ENCODE results near the gene NDE1.
"Not testable (repeated sequence)": the region's sequence is repeated elsewhere in the genome, so short reads cannot be mapped to it uniquely, and the experiment has no call there.

The NDE1 gene, protein sequence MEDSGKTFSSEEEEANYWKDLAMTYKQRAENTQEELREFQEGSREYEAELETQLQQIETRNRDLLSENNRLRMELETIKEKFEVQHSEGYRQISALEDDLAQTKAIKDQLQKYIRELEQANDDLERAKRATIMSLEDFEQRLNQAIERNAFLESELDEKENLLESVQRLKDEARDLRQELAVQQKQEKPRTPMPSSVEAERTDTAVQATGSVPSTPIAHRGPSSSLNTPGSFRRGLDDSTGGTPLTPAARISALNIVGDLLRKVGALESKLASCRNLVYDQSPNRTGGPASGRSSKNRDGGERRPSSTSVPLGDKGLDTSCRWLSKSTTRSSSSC

DNA sequence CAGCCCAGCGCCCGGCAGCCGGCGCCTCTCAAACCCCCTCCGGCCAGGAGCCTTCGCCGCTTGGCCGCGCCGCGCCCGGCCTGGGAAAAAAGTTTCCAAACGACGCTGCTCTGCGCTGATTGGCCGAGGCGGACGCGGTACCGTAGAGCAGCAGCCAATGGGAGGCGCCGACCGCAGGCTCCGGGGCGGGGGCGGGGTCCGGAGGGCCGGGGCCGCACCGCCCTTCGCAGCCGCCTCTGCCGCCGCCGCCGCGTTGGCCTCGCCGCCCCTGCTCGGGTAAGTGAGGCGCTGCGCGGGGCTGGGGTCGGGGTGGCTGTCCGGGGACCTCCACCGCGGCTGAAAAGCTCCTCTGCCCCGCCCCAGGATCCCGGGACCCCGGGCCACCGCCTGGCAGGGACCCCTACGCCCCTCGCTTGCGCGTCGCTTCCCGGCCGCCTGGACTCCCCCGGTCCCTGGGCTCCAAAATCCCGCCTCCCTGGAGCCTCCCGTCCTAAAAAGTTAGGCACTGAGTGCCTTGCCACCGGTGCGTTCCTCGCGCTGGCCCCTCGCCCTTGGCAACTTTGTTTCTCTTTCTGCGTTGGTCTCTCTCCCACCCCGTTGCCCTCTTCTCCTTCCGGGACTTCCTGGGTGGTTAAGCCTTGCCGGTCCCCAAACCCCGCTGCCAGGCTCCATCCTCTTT lies at the start of gene NDE1:
NDE1 (plus strand) TSS at position 227 of the 679 bp plus-strand sequence. CDS start 14,534 bp downstream, outside the sequence.
- peak; percentile 64 for DNase-seq (ENCODE audit: low read depth, low spot score)

DNA sequence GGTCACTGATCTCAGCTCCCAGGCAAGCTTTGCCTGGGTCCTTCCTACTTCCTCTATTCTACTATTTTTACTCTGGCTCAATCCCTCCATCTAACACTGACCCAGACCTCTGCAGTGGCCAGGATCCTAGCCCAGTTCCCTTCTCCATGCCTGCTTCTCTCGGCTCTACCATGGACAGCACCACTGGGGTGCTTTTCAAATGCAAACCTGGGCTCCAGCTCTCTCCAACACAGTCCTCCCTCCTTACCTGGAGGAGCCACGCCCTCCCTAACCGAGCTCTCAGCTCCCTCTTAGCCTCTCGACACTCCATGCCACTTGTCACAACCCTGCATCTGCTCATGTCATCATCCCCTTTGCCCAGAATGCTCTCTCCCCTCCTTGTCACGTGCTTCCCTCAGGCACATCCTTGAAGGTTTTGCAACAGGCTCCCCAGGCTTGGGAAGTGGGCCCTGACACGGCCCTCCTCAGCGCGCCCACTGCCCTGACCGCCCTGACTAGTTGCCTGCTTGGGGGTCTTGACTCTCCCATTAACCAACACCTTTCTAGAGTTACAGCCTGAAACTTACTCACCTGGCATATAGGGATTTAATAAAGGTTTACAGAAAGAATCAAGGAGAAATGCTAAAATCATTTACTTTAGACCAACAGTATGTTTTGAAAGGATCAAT lies 48.7 kb upstream of the NDE1 start:
- DNase-seq (ENCODE audit: low read depth, low spot score): peak; percentile 68

DNA sequence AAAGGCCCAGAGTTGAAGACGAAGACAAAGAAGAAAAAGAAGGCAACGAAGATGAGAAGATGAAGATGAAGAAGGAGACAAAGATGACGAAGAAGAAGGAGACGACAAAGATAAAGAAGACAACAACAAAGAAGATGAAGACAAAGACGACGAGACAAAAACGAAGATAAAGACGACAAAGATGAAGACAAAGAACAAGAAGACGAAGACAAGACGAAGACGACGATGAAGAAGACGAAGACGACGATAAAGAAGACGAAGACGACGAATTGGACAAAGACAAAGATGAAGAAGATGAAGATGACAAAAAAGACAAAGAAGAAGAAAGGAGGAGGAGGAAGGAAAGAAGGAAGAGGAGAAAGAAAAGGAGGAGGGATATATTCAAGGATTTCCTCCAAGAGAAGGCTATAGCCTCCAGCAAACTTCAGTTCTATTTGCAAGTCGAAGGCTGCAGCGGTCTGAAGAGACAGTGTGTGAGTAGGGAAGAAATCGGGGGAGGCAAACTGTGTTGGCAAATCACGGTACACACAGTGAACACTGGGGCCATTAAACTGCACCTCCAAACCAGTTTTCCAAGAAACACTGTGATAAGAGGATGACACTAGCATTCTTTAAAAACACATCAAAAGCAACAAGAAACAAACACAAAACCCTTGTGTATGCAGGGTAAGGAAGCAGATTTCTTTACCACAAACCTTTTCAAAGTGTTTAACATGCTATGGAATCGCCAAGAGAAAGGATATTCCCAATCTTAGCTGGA lies 47.6 kb upstream of the NDE1 start:
- DNase-seq (ENCODE audit: low read depth, low spot score): no peak

DNA sequence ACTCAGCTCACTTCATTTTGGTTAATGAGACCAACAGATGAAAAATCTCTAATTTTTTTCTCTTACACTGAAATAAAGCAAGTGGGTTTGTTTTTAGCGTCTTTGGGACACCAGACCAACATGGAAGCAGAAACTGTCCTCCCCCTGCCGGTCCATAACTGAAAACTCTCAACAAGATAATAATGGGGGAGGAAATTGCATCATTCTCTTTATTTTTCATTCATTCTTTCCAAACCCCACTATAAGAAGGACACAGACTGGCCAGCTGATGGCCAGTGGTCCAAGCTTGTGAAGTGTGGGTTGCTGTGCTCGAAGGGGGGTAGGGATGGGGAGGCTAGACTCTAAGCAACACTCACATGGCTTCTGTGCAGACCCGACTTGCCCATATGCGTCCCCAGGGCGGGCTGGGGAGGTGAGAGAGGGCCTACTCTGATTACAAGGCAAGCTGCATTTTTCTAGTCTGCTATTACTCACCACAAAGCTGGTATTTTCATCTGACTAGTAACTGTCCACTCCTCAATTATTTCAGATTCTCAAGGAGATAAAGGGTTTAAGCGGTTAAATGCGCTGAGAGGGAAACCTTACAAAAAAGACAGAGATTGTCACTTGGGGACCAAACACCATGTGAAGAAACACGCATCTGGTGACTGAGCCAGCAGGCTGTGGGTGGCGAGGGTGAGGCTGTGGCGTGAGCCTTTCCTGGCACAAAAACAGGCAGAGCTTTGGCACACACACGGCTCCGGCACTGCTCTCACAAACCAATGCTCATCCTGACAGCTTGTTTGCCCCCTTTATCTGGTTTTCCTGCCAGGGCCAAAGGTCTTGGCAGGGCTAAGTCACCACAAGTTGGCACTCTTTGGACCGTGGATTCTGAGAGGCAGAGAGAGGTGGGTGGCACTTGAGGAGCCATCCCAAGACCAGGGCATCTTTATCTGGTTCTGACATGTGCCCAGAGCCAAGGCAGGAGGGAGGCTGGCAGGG lies 45.3 kb upstream of the NDE1 start:
- DNase-seq (ENCODE audit: low read depth, low spot score): no peak

DNA sequence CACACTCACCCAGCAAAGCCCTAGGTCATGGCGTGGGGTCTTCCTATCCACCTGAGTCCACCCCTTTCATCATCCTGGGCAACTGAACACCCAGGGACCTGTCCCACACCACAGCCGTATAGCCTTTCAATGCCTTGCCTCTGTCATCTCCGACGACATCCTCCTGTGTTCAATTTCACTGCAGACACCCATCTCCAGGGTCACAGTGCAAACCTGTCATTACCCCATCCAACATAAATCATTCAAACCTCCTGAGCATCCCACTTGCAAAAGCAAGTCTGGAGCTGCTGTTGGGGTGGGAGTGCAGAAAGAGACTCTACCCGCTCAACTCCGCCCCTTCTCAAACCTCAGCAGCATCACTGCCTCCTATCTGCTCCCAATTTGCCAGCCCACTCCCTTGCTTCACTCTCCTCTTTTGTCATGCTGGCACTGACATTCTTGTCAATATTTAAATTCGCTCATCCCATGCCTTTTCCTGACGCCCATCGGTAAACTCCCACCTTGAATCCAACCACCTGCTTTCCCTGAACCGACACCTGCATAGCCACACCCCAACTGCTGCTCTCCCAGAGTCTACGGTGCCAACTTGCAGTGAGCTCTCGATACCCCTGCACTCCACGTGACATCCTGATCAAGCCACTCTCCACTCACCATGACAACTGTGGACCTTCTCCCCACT lies 44.1 kb upstream of the NDE1 start:
- DNase-seq (ENCODE audit: low read depth, low spot score): no peak

DNA sequence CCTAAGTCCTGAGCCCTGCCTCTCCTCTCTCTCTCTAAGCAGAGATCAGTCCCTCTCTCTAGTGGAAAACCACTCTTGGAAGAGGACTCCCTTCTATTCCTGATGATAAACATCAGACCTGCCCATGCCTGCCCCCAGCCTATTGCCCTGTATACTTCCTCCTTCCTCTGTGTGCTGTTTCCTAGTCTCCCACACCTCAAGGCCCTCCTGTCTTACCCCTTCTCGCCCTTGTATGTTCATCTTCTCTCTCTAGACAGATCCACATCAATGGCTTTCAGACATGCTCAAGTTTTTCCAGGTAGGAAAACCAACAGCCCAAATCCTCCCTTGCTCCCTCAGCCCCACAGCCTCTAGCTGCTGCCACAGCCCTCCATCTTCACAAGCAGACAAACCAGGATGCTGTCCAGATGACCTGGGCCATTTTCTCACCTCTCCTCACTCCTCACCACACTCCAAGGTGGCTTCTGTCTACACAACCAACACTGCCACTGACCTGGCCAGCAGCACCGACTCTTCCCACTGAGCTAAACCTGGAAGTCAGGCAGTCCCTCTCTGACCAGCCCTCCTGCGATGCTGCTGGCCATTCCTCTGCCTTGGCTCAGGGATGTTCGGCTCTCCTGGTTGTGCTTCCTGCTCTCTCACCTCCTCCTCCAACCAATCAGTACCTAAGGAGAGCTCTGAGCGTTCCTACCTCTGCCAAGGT lies 43.4 kb upstream of the NDE1 start:
- DNase-seq (ENCODE audit: low read depth, low spot score): no peak

DNA sequence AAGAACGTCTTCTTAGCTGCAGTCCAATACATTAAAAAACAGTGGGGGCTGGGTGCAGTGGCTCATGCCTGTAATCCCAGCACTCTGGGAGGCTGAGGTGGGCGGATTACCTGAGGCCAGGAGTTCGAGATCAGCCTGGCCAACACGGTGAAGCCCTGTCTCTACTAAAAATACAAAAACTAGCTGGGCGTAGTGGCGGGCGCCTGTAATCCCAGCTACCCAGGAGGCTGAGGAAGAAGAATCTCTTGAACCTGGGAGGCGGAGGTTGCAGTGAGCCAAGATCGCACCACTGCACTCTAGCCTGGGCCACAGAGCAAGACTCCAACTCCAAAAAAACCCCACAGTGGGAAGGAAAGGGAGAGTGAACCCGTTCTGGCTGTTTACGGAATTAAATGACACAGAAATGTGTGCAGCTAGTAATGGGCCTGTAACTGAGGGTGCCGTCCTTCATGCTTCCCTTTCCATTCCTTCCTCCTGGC lies 42.8 kb upstream of the NDE1 start:
- DNase-seq (ENCODE audit: low read depth, low spot score): not testable (repeated sequence)

DNA sequence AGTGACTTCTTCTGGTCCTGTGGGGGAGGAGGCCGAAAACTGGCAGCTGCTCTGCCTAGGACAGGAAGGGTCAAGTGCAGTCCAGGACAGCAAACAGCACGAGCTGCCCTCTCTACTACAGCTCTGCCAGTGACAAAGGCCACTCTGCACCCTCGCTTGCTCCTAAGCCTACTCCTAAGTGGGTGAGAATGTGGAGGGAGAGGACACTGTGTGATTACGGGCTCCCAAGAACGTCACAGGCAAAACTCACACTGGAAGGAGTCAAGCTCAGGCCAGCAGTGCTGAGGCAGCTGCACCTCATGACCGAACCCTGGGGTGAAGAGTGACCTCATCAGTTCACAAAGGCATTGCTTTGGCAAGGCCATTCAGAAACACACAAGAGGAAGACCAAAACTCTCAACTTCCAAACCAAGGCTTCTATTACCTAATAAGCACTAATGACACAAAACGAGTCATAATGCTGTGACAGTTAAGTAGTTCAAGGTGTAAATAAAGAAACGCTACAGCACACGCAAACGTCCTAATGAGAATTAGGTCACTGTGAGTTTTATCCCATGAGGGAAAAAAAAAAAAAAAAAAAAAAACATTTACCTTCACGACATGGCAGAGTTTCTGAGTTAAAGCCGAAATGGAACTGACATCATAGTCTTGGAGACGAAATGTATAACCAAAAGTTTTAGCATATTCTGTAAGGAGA lies 42.2 kb upstream of the NDE1 start:
- no peak for DNase-seq (ENCODE audit: low read depth, low spot score)

DNA sequence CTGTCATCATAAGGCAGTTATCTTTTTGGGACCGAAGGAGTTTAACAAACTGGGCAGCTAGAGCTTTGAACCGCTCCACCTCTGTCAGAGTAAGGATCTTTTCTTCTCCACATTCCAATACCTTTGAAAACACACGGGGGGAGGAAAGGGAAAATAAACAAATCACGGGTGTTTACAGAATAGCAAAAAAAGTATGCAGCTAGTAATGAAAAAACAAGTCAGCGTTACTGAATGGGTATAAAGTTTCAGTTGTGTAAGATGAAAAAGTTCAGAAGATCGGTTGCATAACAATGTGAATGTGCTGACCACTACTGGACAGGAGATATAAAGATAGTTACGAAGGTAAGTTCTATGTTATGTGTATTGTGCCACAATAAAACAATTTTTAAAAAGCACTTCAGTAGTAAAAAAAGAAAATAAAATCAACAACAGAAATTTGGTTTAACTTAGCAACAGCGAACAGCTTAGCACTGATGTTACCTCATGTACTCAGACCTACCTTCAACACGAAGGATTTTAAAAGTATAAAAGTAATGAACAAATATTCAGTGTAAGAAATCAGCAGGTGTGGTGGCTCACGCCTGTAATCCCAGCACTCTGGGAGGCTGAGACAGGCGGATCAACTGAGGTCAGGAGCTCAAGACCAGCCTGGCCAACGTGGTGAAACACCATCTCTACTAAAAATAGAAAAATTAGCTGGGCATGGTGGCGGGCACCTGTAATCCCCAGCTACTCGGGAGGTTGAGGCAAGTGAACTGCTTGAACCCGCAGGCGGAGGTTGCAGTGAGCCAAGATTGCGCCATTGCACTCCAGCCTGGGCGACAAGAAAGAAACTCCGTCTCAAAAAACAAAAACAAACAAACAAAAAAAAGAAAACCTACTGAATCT lies 41.4 kb upstream of the NDE1 start:
- no peak for DNase-seq (ENCODE audit: low read depth, low spot score)

DNA sequence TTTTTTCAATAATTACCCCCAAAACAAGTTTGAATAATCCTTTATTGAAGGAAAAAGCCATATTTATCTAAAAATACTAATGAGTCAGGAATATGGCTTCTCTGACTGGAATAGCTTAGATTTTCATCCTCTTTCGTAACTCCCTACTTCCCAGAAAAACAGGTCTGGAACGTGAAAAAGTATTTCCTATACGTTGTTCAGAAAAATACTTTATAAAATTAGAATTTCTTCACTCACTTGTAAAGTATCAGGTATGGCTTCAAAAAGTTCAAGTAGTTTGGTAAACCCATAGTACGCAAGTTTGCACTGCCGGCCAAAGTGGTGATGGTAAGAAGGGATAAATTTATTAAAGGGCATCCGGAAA lies 40.8 kb upstream of the NDE1 start:
- DNase-seq (ENCODE audit: low read depth, low spot score): no peak

DNA sequence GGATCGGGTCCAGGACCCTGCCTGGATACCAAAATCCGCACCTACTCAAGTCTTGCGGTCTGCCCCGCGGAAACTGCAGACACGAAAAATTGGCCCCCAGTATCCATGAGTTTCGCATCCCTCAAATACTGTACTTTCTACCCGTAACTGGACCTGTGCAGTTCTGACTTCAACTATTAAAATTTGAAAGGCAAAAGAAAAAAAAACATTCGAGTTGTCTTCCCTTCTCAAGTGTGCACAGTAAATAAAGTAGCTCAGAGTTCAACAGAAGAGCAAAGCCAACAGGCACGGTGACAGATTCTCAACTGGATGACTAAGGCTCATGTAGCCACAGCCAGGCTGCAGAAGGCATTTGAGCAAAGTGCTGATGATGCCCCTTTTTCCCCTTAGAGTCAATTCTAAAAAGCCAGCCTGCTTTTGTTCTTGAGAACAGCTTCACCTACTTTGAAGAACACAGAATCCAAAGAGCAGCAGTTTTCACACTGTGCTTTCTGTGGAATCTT lies 39.6 kb upstream of the NDE1 start:
- DNase-seq (ENCODE audit: low read depth, low spot score): no peak

DNA sequence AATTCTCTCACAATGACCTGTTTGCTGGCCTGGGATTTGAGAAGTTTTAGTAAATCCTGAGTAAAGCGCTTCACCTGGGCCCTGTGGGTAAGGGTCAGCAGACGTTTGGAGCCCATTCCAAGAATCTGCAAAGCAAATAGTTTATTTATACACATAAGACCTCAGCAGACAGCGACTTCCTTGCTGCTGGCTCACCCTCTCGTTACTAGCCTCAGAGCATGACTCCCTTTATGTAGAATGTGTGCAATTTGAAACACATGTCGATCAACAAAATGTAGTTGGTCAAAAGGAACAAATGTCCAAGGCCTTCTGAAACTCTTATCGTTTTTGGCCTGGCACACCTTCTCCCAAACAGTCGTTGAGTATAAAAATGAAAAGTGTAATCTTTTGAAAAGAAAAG lies 38.4 kb upstream of the NDE1 start:
- DNase-seq (ENCODE audit: low read depth, low spot score): no peak

DNA sequence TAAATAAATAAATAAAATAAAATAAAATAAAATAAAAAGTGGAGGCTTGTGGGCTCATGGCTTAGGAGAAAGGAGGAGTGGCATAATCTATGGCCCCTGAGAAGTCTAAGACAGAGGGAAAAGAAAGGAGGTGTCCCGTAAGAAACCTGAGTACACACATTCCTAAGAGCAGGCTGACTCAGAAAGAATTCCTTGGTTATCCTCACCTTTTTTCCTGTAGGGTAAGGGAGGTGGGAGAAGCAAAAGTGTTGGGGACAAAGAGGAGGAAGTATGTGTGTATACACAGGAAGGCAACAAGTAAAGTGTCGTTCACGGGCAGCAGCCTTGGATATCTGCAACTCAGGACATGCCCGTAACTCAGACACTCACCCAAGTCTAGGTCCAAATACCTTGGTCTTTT lies 36.4 kb upstream of the NDE1 start:
- no peak for DNase-seq (ENCODE audit: low read depth, low spot score)

DNA sequence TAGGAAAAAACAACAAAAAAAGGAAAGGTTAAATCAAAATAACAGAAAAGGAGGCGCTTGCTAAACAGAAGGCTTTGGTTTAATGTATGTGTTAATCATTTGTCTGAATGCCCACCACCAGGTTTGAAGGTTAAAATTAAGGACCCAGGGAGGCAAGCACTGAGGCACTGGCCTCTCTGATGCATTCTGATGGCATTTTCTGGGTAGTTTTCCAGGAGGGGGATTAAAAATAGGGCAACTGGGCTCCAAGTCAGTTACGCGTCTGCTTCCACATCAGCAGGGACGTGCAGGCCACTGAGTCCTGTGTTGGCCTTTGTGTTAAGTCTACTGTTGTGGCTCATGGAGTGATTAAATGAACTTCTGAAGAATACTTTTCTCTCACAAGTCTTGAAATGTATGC lies 34.0 kb upstream of the NDE1 start:
- DNase-seq (ENCODE audit: low read depth, low spot score): no peak

DNA sequence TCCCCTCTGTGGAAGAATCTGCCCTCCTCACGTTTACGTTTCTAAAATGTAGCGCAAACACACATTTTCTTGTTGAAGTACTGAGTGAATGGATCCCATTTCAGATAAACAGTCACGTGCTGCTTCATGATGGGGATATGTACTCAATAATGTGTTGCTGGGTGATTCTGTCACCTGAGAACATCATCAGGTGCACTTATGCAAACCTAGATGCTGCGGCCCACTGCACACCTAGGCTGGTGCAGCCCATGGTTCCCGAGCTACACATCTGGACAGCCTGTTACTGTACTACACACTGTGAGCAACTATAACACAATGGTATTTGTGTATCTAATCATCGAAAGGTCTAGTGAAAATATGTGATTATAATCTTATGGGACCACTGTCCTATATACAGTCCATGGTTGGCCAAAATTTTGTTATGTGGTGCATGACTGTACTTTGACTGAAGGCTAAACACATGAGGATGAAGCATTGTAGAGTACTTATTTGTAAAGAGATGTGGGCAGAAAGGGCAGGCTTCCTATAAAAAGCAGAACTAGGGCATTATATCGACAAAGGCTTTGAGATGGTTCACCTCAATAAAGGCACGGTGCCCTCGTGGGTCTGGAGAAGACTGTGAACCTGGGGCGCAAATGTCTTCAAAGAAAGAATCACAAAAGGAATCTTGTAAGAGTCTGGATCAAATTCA lies 33.4 kb upstream of the NDE1 start:
- no peak for DNase-seq (ENCODE audit: low read depth, low spot score)

DNA sequence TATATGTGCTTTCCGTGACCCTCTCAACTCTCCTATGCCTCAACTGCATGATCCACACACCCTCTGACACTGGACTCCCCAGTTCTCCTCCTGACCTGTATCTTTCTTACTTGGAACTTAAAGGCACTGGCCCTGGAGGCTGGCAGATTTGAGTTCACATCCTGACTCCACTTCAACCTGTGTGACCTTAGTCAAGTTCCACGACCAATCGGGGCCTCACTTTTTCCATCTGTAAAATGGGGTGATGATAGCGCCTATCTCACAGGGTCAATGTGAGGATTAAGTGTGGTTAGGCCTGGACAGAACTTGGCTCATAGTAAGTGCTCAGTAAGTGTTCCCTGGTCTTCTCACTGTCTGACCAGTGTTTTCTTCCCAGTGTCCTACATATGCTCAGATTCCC lies 32.1 kb upstream of the NDE1 start:
- DNase-seq (ENCODE audit: low read depth, low spot score): no peak

DNA sequence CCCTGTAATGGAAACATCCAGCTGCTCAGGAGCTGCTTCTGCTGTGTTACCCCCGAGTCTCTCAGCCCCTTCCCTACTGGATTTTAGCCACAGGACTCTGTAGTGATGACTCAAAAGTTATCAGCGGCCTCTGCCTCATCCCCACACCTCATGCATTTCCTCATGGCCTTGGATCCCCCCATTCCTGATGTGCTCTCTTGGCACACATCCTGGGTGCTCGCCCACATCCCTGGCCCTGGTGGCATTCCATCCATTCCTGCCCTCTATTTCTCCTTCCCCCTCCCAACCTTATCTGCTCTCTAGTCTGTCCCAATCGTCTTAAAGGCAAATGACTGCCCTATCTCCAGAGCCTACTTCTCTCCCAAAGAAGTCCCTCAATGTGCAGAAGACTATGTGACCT lies 31.7 kb upstream of the NDE1 start:
- DNase-seq (ENCODE audit: low read depth, low spot score): no peak
